ENCODE data around the gene GPS2. TPM values are rescaled to one million over a fixed set of nuclear protein-coding genes. Genes with fewer than 3 reads are reported as not detected.

GPS2 gene
- total and polyA plus RNA-seq, 5 donors from 2014 or later: 79.3 to 129 (median 103) TPM

- no peak for ATAC-seq (ENCODE audit: low read depth in 2 of 2)
- H3K4me1 Mint-ChIP-seq: peaks cover 4 to 27% (median 9%) of the 10 kb centered on the region in 4 donors
- Histone ChIP-seq H3K4me3 (ENCODE audit: low read depth, low read length) (no peak overlapping the region), H3K9me3 (ENCODE audit: control insufficient read depth in 2 of 2, low read length in 2 of 2) (no peaks in the 10 kb centered on the region), H3K36me3 (ENCODE audit: control insufficient read depth, insufficient read depth, low read length) (no peaks in the 10 kb centered on the region), H3K4me1 (ENCODE audit: control insufficient read depth, insufficient read depth, low read length, poor library complexity, severe bottlenecking) (peaks cover 31% of the 10 kb centered on the region), H3K27me3 (ENCODE audit: control insufficient read depth, insufficient read depth, low read length) (peaks cover 10% of the 10 kb centered on the region), H3K27ac (ENCODE audit: insufficient read depth, low read length, poor library complexity, severe bottlenecking) (no peak overlapping the region)
- DNase-seq: no peak
- no peaks in the 10 kb centered on the region for H3K9me3 Mint-ChIP-seq
- H3K4me3 Mint-ChIP-seq: peak overlapping the region; percentile 58 to 73 (median 71)
- H3K27me3 Mint-ChIP-seq: peaks cover 37% of the 10 kb centered on the region
- H3K36me3 Mint-ChIP-seq: peaks cover 3% of the 10 kb centered on the region
- no peak overlapping the region for H3K27ac Mint-ChIP-seq
These were observed 21.1 kb downstream of the GPS2 start for GRCh38 chr17:7293816-7294613.

GRCh38 chr17:7293159-7293558, 22.0 kb downstream of the GPS2 start:
- Mint-ChIP-seq H3K27ac (peak overlapping the region in 1 of 3 donors; percentile 76), H3K9me3 (no peaks in the 10 kb centered on the region), H3K4me1 (peaks cover 4 to 27% (median 9%) of the 10 kb centered on the region in 4 donors), H3K36me3 (peaks cover 3% of the 10 kb centered on the region), H3K4me3 (peak overlapping the region; percentile 70 to 75 (median 72)), H3K27me3 (peaks cover 46% of the 10 kb centered on the region)
- DNase-seq (no peak), ATAC-seq (ENCODE audit: low read depth in 2 of 2) (no peak)
- Histone ChIP-seq H3K27me3 (ENCODE audit: control insufficient read depth, insufficient read depth, low read length) (peaks cover 10% of the 10 kb centered on the region), H3K9me3 (ENCODE audit: control insufficient read depth in 2 of 2, low read length in 2 of 2) (no peaks in the 10 kb centered on the region), H3K4me1 (ENCODE audit: control insufficient read depth, insufficient read depth, low read length, poor library complexity, severe bottlenecking) (peaks cover 31% of the 10 kb centered on the region), H3K4me3 (ENCODE audit: low read depth, low read length) (no peak overlapping the region), H3K27ac (ENCODE audit: insufficient read depth, low read length, poor library complexity, severe bottlenecking) (no peak overlapping the region), H3K36me3 (ENCODE audit: control insufficient read depth, insufficient read depth, low read length) (no peaks in the 10 kb centered on the region)

GRCh38 chr17:7292729-7293128, 22.4 kb downstream of the GPS2 start:
- Histone ChIP-seq H3K9me3 (ENCODE audit: control insufficient read depth in 2 of 2, low read length in 2 of 2) (no peaks in the 10 kb centered on the region), H3K36me3 (ENCODE audit: control insufficient read depth, insufficient read depth, low read length) (no peaks in the 10 kb centered on the region), H3K27me3 (ENCODE audit: control insufficient read depth, insufficient read depth, low read length) (peaks cover 10% of the 10 kb centered on the region), H3K4me3 (ENCODE audit: low read depth, low read length) (no peak overlapping the region), H3K27ac (ENCODE audit: insufficient read depth, low read length, poor library complexity, severe bottlenecking) (no peak overlapping the region), H3K4me1 (ENCODE audit: control insufficient read depth, insufficient read depth, low read length, poor library complexity, severe bottlenecking) (peaks cover 31% of the 10 kb centered on the region)
- Mint-ChIP-seq H3K4me1 (peaks cover 4 to 27% (median 9%) of the 10 kb centered on the region in 4 donors), H3K9me3 (no peaks in the 10 kb centered on the region), H3K27me3 (peaks cover 50% of the 10 kb centered on the region), H3K4me3 (peak overlapping the region in 2 of 4 donors; percentile 38 to 57), H3K36me3 (peaks cover 3% of the 10 kb centered on the region), H3K27ac (no peak overlapping the region)
- no peak for DNase-seq
- ATAC-seq (ENCODE audit: low read depth in 2 of 2): no peak

- H3K4me1 Mint-ChIP-seq: peaks cover 4 to 27% (median 9%) of the 10 kb centered on the region in 4 donors
- Histone ChIP-seq H3K4me3 (ENCODE audit: low read depth, low read length) (no peak overlapping the region), H3K36me3 (ENCODE audit: control insufficient read depth, insufficient read depth, low read length) (no peaks in the 10 kb centered on the region), H3K9me3 (ENCODE audit: control insufficient read depth in 2 of 2, low read length in 2 of 2) (no peaks in the 10 kb centered on the region), H3K27ac (ENCODE audit: insufficient read depth, low read length, poor library complexity, severe bottlenecking) (no peak overlapping the region), H3K4me1 (ENCODE audit: control insufficient read depth, insufficient read depth, low read length, poor library complexity, severe bottlenecking) (peaks cover 31% of the 10 kb centered on the region), H3K27me3 (ENCODE audit: control insufficient read depth, insufficient read depth, low read length) (peaks cover 10% of the 10 kb centered on the region)
- H3K27ac Mint-ChIP-seq: no peak overlapping the region
- H3K9me3 Mint-ChIP-seq: no peaks in the 10 kb centered on the region
- DNase-seq (no peak), ATAC-seq (ENCODE audit: low read depth in 2 of 2) (no peak)
- peaks cover 3% of the 10 kb centered on the region for H3K36me3 Mint-ChIP-seq
- peak overlapping the region in 2 of 4 donors; percentile 15 to 32 for H3K4me3 Mint-ChIP-seq
- H3K27me3 Mint-ChIP-seq: peaks cover 55% of the 10 kb centered on the region
These were observed 23.0 kb downstream of the GPS2 start for GRCh38 chr17:7292194-7292593.

- H3K4me1 Mint-ChIP-seq: peaks cover 4 to 18% (median 6%) of the 10 kb centered on the region in 4 donors
- H3K27ac Mint-ChIP-seq: no peak overlapping the region
- no peak overlapping the region for H3K4me3 ChIP-seq (ENCODE audit: low read depth, low read length)
- no peak overlapping the region for H3K27ac ChIP-seq (ENCODE audit: insufficient read depth, low read length, poor library complexity, severe bottlenecking)
- no peaks in the 10 kb centered on the region for H3K9me3 ChIP-seq (ENCODE audit: control insufficient read depth in 2 of 2, low read length in 2 of 2)
- H3K4me3 Mint-ChIP-seq: no peak overlapping the region
- H3K27me3 Mint-ChIP-seq: peaks cover 52% of the 10 kb centered on the region
- no peaks in the 10 kb centered on the region for H3K36me3 ChIP-seq (ENCODE audit: control insufficient read depth, insufficient read depth, low read length)
- no peak for DNase-seq
- ATAC-seq (ENCODE audit: low read depth in 2 of 2): no peak
- H3K36me3 Mint-ChIP-seq: peaks cover 3% of the 10 kb centered on the region
- peaks cover 0 to 1% (median 0%) of the 10 kb centered on the region in 7 donors for H3K9me3 Mint-ChIP-seq
- H3K4me1 ChIP-seq (ENCODE audit: control insufficient read depth, insufficient read depth, low read length, poor library complexity, severe bottlenecking): peaks cover 21% of the 10 kb centered on the region
- H3K27me3 ChIP-seq (ENCODE audit: control insufficient read depth, insufficient read depth, low read length): peaks cover 11% of the 10 kb centered on the region
These were observed 24.5 kb downstream of the GPS2 start for GRCh38 chr17:7290685-7291084.

- Histone ChIP-seq H3K27ac (ENCODE audit: insufficient read depth, low read length, poor library complexity, severe bottlenecking) (no peak overlapping the region), H3K36me3 (ENCODE audit: control insufficient read depth, insufficient read depth, low read length) (no peaks in the 10 kb centered on the region), H3K4me3 (ENCODE audit: low read depth, low read length) (no peak overlapping the region), H3K4me1 (ENCODE audit: control insufficient read depth, insufficient read depth, low read length, poor library complexity, severe bottlenecking) (peaks cover 16% of the 10 kb centered on the region), H3K9me3 (ENCODE audit: control insufficient read depth in 2 of 2, low read length in 2 of 2) (no peaks in the 10 kb centered on the region), H3K27me3 (ENCODE audit: control insufficient read depth, insufficient read depth, low read length) (peaks cover 11% of the 10 kb centered on the region)
- H3K4me1 Mint-ChIP-seq: peaks cover 1 to 13% (median 5%) of the 10 kb centered on the region in 4 donors
- DNase-seq (no peak), ATAC-seq (ENCODE audit: low read depth in 2 of 2) (no peak)
- peaks cover 46% of the 10 kb centered on the region for H3K27me3 Mint-ChIP-seq
- H3K4me3 Mint-ChIP-seq: no peak overlapping the region
- H3K9me3 Mint-ChIP-seq: peaks cover 0 to 1% (median 0%) of the 10 kb centered on the region in 7 donors
- peaks cover 3% of the 10 kb centered on the region for H3K36me3 Mint-ChIP-seq
- H3K27ac Mint-ChIP-seq: no peak overlapping the region
These were observed 25.0 kb downstream of the GPS2 start for GRCh38 chr17:7290166-7290565.

GRCh38 chr17:7289256-7290032, 25.7 kb downstream of the GPS2 start:
- DNase-seq (no peak), ATAC-seq (ENCODE audit: low read depth in 2 of 2) (no peak)
- Mint-ChIP-seq H3K36me3 (peaks cover 3% of the 10 kb centered on the region), H3K27ac (no peak overlapping the region), H3K4me3 (no peak overlapping the region), H3K4me1 (peaks cover 0 to 9% (median 5%) of the 10 kb centered on the region in 4 donors), H3K27me3 (peaks cover 46% of the 10 kb centered on the region), H3K9me3 (peaks cover 0 to 1% (median 0%) of the 10 kb centered on the region in 7 donors)
- no peak overlapping the region for H3K4me3 ChIP-seq (ENCODE audit: low read depth, low read length)
- no peak overlapping the region for H3K27ac ChIP-seq (ENCODE audit: insufficient read depth, low read length, poor library complexity, severe bottlenecking)
- H3K27me3 ChIP-seq (ENCODE audit: control insufficient read depth, insufficient read depth, low read length): peaks cover 11% of the 10 kb centered on the region
- no peaks in the 10 kb centered on the region for H3K36me3 ChIP-seq (ENCODE audit: control insufficient read depth, insufficient read depth, low read length)
- H3K4me1 ChIP-seq (ENCODE audit: control insufficient read depth, insufficient read depth, low read length, poor library complexity, severe bottlenecking): peaks cover 9% of the 10 kb centered on the region
- H3K9me3 ChIP-seq (ENCODE audit: control insufficient read depth in 2 of 2, low read length in 2 of 2): no peaks in the 10 kb centered on the region
